OCI-LY7 (cell line): ENCODE results near the gene DHRS12. TPM values are rescaled to one million over a fixed set of nuclear protein-coding genes. Genes with fewer than 3 reads are reported as not detected.

Experiments
- BruUV-seq: library from RNA; stranded (reverse); fragments of 400-500 nt; replicated peaks from 2 replicates; lab custom pipeline; 2021; lab: Mats Ljungman, UMichigan
- CTCF ChIA-PET: fragments of 300-600 bp; sonication (Branson Sonifier 250); formaldehyde crosslinking; loops from one replicate; lab custom pipeline; 2022; ENCODE audit warnings: antibody characterized with exemption; ENCODE audit not compliant: unreplicated experiment; lab: Charles Lee
- POLR2A ChIA-PET: fragments of 300-600 bp; sonication (Branson Sonifier 250); formaldehyde crosslinking; loops from one replicate; lab custom pipeline; 2022; ENCODE audit warnings: antibody characterized with exemption; lab: Charles Lee
- DNase-seq: peaks from one replicate; pipeline ENCODE4 v3.0.0-alpha.2; 2015; ENCODE audit warnings: low spot score
- H2AFZ ChIP-seq: fragments of 200-600 bp; sonication (generic), shearing (Covaris generic); 2 replicates; pipeline ENCODE4 v1.6.1; 2014; ENCODE audit warnings: mild to moderate bottlenecking, antibody characterized with exemption, low read length, moderate library complexity
- H3K27ac ChIP-seq: fragments of 200-600 bp; sonication (generic); 2 replicates; pipeline ENCODE4 v1.5.1; 2014; ENCODE audit warnings: mixed run types, low read depth, mild to moderate bottlenecking, moderate library complexity, low read length, inconsistent platforms; ENCODE audit not compliant: poor library complexity, severe bottlenecking
- H3K36me3 ChIP-seq: fragments of 200-600 bp; sonication (generic); 2 replicates; pipeline ENCODE4 v1.6.1; 2014; ENCODE audit warnings: mild to moderate bottlenecking, antibody characterized with exemption, low read length, moderate library complexity, mixed read lengths; ENCODE audit not compliant: insufficient read depth
- H3K4me1 ChIP-seq: fragments of 200-600 bp; sonication (generic); 2 replicates; pipeline ENCODE4 v1.5.1; 2014; ENCODE audit warnings: mild to moderate bottlenecking, low read length; ENCODE audit not compliant: insufficient read depth, poor library complexity, severe bottlenecking
- H3K4me2 ChIP-seq: fragments of 200-600 bp; sonication (generic); 2 replicates; pipeline ENCODE4 v1.6.1; 2014; ENCODE audit warnings: mild to moderate bottlenecking, low read length
- H3K4me3 ChIP-seq: fragments of 200-600 bp; sonication (generic); 2 replicates; pipeline ENCODE4 v1.5.1; 2014; ENCODE audit warnings: mild to moderate bottlenecking, low read depth, low read length; ENCODE audit not compliant: poor library complexity, severe bottlenecking
- H3K79me2 ChIP-seq: fragments of 200-600 bp; sonication (generic); 2 replicates; pipeline ENCODE4 v1.6.1; 2016; ENCODE audit warnings: low read depth, mild to moderate bottlenecking, low read length, moderate library complexity, mixed read lengths; ENCODE audit not compliant: insufficient read depth
- H3K9me2 ChIP-seq: fragments of 200-600 bp; sonication (generic); 2 replicates; pipeline ENCODE4 v1.6.1; 2016; ENCODE audit warnings: mild to moderate bottlenecking, low read length, mixed read lengths; ENCODE audit not compliant: insufficient read depth
- H3K9me3 ChIP-seq: fragments of 200-600 bp; sonication (generic); 2 replicates; pipeline ENCODE4 v1.6.1; 2014; ENCODE audit warnings: mild to moderate bottlenecking, mixed run types, low read length, mixed read lengths
- H4K20me1 ChIP-seq: fragments of 200-600 bp; sonication (generic); 2 replicates; pipeline ENCODE4 v1.6.1; 2014; ENCODE audit warnings: mild to moderate bottlenecking, antibody characterized with exemption, low read length, moderate library complexity, mixed read lengths; ENCODE audit not compliant: insufficient read depth
- CTCF ChIP-seq: fragments of 200-600 bp; sonication (generic); conservative IDR thresholded peaks from 2 replicates; pipeline ENCODE4 v1.5.1; 2014; ENCODE audit warnings: mild to moderate bottlenecking, antibody characterized with exemption, low read length, moderate library complexity, mixed read lengths
- EZH2phosphoT487 ChIP-seq: fragments of 200-600 bp; sonication (generic); IDR thresholded peaks from 2 replicates; pipeline ENCODE4 v1.6.1; 2018; ENCODE audit warnings: low read depth, borderline replicate concordance, mild to moderate bottlenecking, mixed run types, antibody characterized with exemption, low read length, moderate library complexity, mixed read lengths
- intact Hi-C: fragments of 100-400 bp; cut with micrococcal nuclease; formaldehyde crosslinking; loops from one replicate; pipeline ENCODE4 v1.10.0; 2022; ENCODE audit not compliant: unreplicated experiment
- total RNA-seq, 2 experiments: library from RNA; depleted of rRNA in 1 of 2; stranded (reverse); fragments of >200 nt in 1 of 2; shearing (Covaris generic) in 1 of 2; gene quantifications; 2 replicates each; pipeline ENCODE4 v1.2.3, GENCODE V29; 2014 to 2022

The DHRS12 gene
- total RNA-seq, 2 experiments from 2014 or later, result 3.5 to 11.9 TPM

GRCh38 chr13:51729866-51730553, 74.0 kb downstream of the DHRS12 start:
- CTCF ChIA-PET, result no interaction called here
- POLR2A ChIA-PET, result interaction anchor here (1.0 kb wide), 1 partner anchor 51 kb away, joined by 5 read pairs; no protein-coding TSS in a partner anchor
- Histone ChIP-seq H3K36me3 (no peaks in the 10 kb centered on the region), H4K20me1 (no peaks in the 10 kb centered on the region), H2AFZ (no peak overlapping the region), H3K4me1 (no peaks in the 10 kb centered on the region), H3K9me3 (no peaks in the 10 kb centered on the region), H3K4me2 (no peak overlapping the region), H3K27ac (no peak overlapping the region), H3K4me3 (no peak overlapping the region), H3K9me2 (no peaks in the 10 kb centered on the region), H3K79me2 (no peaks in the 10 kb centered on the region)
- intact Hi-C loops, result no loop called here
- TF ChIP-seq EZH2phosphoT487 (no peak), CTCF (no peak)
- no peak for DNase-seq
- no TSS peak for BruUV-seq

GRCh38 chr13:51728972-51729371, 75.0 kb downstream of the DHRS12 start:
- Histone ChIP-seq H3K9me2 (no peaks in the 10 kb centered on the region), H3K4me2 (no peak overlapping the region), H3K9me3 (no peaks in the 10 kb centered on the region), H3K27ac (no peak overlapping the region), H3K4me3 (no peak overlapping the region), H4K20me1 (no peaks in the 10 kb centered on the region), H3K36me3 (no peaks in the 10 kb centered on the region), H2AFZ (no peak overlapping the region), H3K79me2 (no peaks in the 10 kb centered on the region), H3K4me1 (no peaks in the 10 kb centered on the region)
- POLR2A ChIA-PET, result interaction anchor here (1.0 kb wide), 1 partner anchor 52 kb away, joined by 5 read pairs; no protein-coding TSS in a partner anchor
- CTCF ChIA-PET, result no interaction called here
- intact Hi-C loops, result no loop called here
- BruUV-seq, result no TSS peak
- no peak for DNase-seq
- TF ChIP-seq CTCF, result no peak
- no peak for TF ChIP-seq EZH2phosphoT487

GRCh38 chr13:51728275-51728673, 75.7 kb downstream of the DHRS12 start:
- DNase-seq, result no peak
- Histone ChIP-seq H3K79me2 (no peaks in the 10 kb centered on the region), H3K9me3 (no peaks in the 10 kb centered on the region), H3K9me2 (no peaks in the 10 kb centered on the region), H4K20me1 (no peaks in the 10 kb centered on the region), H3K4me3 (no peak overlapping the region), H3K36me3 (no peaks in the 10 kb centered on the region), H2AFZ (no peak overlapping the region), H3K4me1 (no peaks in the 10 kb centered on the region), H3K27ac (no peak overlapping the region), H3K4me2 (no peak overlapping the region)
- TF ChIP-seq CTCF (no peak), EZH2phosphoT487 (no peak)
- CTCF ChIA-PET, result no interaction called here
- intact Hi-C loops, result no loop called here
- POLR2A ChIA-PET, result interaction anchor here (1.0 kb wide), 1 partner anchor 13 kb away, joined by 3 read pairs; no protein-coding TSS in a partner anchor
- no TSS peak for BruUV-seq
